WTC11 (cell line): ENCODE results near the gene RPRD1A. TPM values are rescaled to one million over a fixed set of nuclear protein-coding genes. Genes with fewer than 3 reads are reported as not detected.

Source experiments
- ATAC-seq: fragments of 200-7000 bp; cut with Tn5 transposase; 2 replicates; pipeline ENCODE4 v1.10.0; 2021; ENCODE audit warnings: mild to moderate bottlenecking, moderate library complexity
- CTCF ChIA-PET: fragments of 300-600 bp; sonication (Branson Sonifier 250); formaldehyde crosslinking; loops from one replicate; lab custom pipeline; 2021; ENCODE audit warnings: antibody characterized with exemption; lab: Charles Lee
- POLR2A ChIA-PET: fragments of 350-600 bp; sonication (Branson Sonifier 250); formaldehyde crosslinking; loops from one replicate; lab custom pipeline; 2021; ENCODE audit warnings: antibody characterized with exemption; lab: Charles Lee
- DNase-seq: peaks from one replicate; pipeline ENCODE4 v3.0.0; 2021; ENCODE audit warnings: low spot score
- H3K27ac Mint-ChIP-seq: 2 replicates; pipeline ENCODE4 v1.8.0; 2021; ENCODE audit warnings: mixed read lengths
- H3K27me3 Mint-ChIP-seq: 2 replicates; pipeline ENCODE4 v1.8.0; 2021; ENCODE audit warnings: low read depth, mild to moderate bottlenecking, moderate library complexity, mixed read lengths
- H3K36me3 Mint-ChIP-seq: 2 replicates; pipeline ENCODE4 v1.8.0; 2021; ENCODE audit warnings: mixed read lengths
- H3K4me1 Mint-ChIP-seq: 2 replicates; pipeline ENCODE4 v1.8.0; 2022; ENCODE audit warnings: mixed read lengths
- H3K4me3 Mint-ChIP-seq: 2 replicates; pipeline ENCODE4 v1.8.0; 2021; ENCODE audit warnings: mild to moderate bottlenecking, moderate library complexity, mixed read lengths
- H3K9me3 Mint-ChIP-seq: 2 replicates; pipeline ENCODE4 v1.8.0; 2021; ENCODE audit warnings: mixed read lengths
- CBFB ChIP-seq: sonication (generic); formaldehyde crosslinking; IDR thresholded peaks from 2 replicates; pipeline ENCODE4 v1.8.1; 2022; ENCODE audit warnings: mild to moderate bottlenecking, low read depth, missing genetic modification reagents
- EMX1 ChIP-seq: fragments of 250-450 bp; sonication (Bioruptor Pico); IDR thresholded peaks from 2 replicates; pipeline ENCODE4 v1.8.0; 2021; ENCODE audit warnings: mild to moderate bottlenecking
- ETV6 ChIP-seq: sonication (generic); formaldehyde crosslinking; IDR thresholded peaks from 2 replicates; pipeline ENCODE4 v1.8.1; 2022; ENCODE audit warnings: mild to moderate bottlenecking, missing genetic modification reagents
- FOXJ3 ChIP-seq: sonication (generic); formaldehyde crosslinking; IDR thresholded peaks from 2 replicates; pipeline ENCODE4 v1.9.0; 2021; ENCODE audit warnings: missing genetic modification reagents, mild to moderate bottlenecking, borderline replicate concordance
- MXD4 ChIP-seq: fragments of 250-450 bp; sonication (Bioruptor Pico); IDR thresholded peaks from 2 replicates; pipeline ENCODE4 v1.8.0; 2021; ENCODE audit warnings: mild to moderate bottlenecking, moderate library complexity, borderline replicate concordance
- NFYB ChIP-seq: sonication (generic); formaldehyde crosslinking; conservative IDR thresholded peaks from 2 replicates; pipeline ENCODE4 v1.8.0; 2022; ENCODE audit warnings: low read depth, missing genetic modification reagents
- NR1H2 ChIP-seq: sonication (generic); formaldehyde crosslinking; IDR thresholded peaks from 2 replicates; pipeline ENCODE4 v1.9.0; 2021; ENCODE audit warnings: mild to moderate bottlenecking, moderate library complexity, missing genetic modification reagents
- SOX15 ChIP-seq: fragments of 250-450 bp; sonication (Bioruptor Pico); IDR thresholded peaks from 2 replicates; pipeline ENCODE4 v1.9.0; 2021; ENCODE audit warnings: mild to moderate bottlenecking
- SP1 ChIP-seq: sonication (generic); formaldehyde crosslinking; conservative IDR thresholded peaks from 2 replicates; pipeline ENCODE4 v1.8.1; 2022; ENCODE audit warnings: missing genetic modification reagents
- TP53 ChIP-seq: sonication (generic); formaldehyde crosslinking; IDR thresholded peaks from 2 replicates; pipeline ENCODE4 v1.8.1; 2023; ENCODE audit warnings: mild to moderate bottlenecking, missing genetic modification reagents
- ZNF121 ChIP-seq: sonication (generic); formaldehyde crosslinking; IDR thresholded peaks from 2 replicates; pipeline ENCODE4 v1.8.0; 2023; ENCODE audit warnings: missing genetic modification reagents
- ZNF232 ChIP-seq: sonication (generic); formaldehyde crosslinking; IDR thresholded peaks from 2 replicates; pipeline ENCODE4 v1.8.0; 2022; ENCODE audit warnings: mild to moderate bottlenecking, missing genetic modification reagents
- ZNF263 ChIP-seq: sonication (generic); formaldehyde crosslinking; IDR thresholded peaks from 2 replicates; pipeline ENCODE4 v1.8.1; 2022; ENCODE audit warnings: low read depth, mild to moderate bottlenecking, moderate library complexity, missing genetic modification reagents
- total RNA-seq: library from RNA; stranded (reverse); gene quantifications from 3 replicates; pipeline ENCODE4 v1.2.3, GENCODE V29; 2021
- TF ChIP-seq, protein P1 (sequence below): sonication (generic); formaldehyde crosslinking; IDR thresholded peaks from 2 replicates; pipeline ENCODE4 v1.8.1; 2022; ENCODE audit warnings: mild to moderate bottlenecking, missing genetic modification reagents, moderate library complexity, borderline replicate concordance
- TF ChIP-seq, protein P2 (sequence below): sonication (generic); formaldehyde crosslinking; IDR thresholded peaks from 2 replicates; pipeline ENCODE4 v1.8.1; 2023; ENCODE audit warnings: mild to moderate bottlenecking, moderate library complexity, missing genetic modification reagents
- TF ChIP-seq, protein P3 (sequence below): sonication (generic); formaldehyde crosslinking; IDR thresholded peaks from 2 replicates; pipeline ENCODE4 v1.8.1; 2022; ENCODE audit warnings: mild to moderate bottlenecking, moderate library complexity, missing genetic modification reagents
- TF ChIP-seq, protein P4 (sequence below): sonication (generic); formaldehyde crosslinking; IDR thresholded peaks from 2 replicates; pipeline ENCODE4 v1.8.1; 2023; ENCODE audit warnings: mild to moderate bottlenecking, missing genetic modification reagents, borderline replicate concordance
- TF ChIP-seq, protein P5 (sequence below): fragments of 200-600 bp; IDR thresholded peaks from 2 replicates; pipeline ENCODE4 v1.8.0; 2022; ENCODE audit warnings: antibody characterized with exemption
- TF ChIP-seq, protein P6 (sequence below): sonication (generic); formaldehyde crosslinking; IDR thresholded peaks from 2 replicates; pipeline ENCODE4 v1.8.0; 2022; ENCODE audit warnings: mild to moderate bottlenecking, missing genetic modification reagents
- TF ChIP-seq, protein P7 (sequence below): sonication (generic); formaldehyde crosslinking; IDR thresholded peaks from 2 replicates; pipeline ENCODE4 v1.8.0; 2022; ENCODE audit warnings: mild to moderate bottlenecking, missing genetic modification reagents
- TF ChIP-seq, protein P8 (sequence below): fragments of 250-450 bp; sonication (Bioruptor Pico); IDR thresholded peaks from 2 replicates; pipeline ENCODE4 v1.9.0; 2021; ENCODE audit warnings: mild to moderate bottlenecking
- TF ChIP-seq, protein P9 (sequence below): sonication (generic); formaldehyde crosslinking; IDR thresholded peaks from 2 replicates; pipeline ENCODE4 v1.8.1; 2023; ENCODE audit warnings: mild to moderate bottlenecking, missing genetic modification reagents

RPRD1A gene
- total RNA-seq, 1 experiment from 2014 or later: 115 TPM

DNA sequence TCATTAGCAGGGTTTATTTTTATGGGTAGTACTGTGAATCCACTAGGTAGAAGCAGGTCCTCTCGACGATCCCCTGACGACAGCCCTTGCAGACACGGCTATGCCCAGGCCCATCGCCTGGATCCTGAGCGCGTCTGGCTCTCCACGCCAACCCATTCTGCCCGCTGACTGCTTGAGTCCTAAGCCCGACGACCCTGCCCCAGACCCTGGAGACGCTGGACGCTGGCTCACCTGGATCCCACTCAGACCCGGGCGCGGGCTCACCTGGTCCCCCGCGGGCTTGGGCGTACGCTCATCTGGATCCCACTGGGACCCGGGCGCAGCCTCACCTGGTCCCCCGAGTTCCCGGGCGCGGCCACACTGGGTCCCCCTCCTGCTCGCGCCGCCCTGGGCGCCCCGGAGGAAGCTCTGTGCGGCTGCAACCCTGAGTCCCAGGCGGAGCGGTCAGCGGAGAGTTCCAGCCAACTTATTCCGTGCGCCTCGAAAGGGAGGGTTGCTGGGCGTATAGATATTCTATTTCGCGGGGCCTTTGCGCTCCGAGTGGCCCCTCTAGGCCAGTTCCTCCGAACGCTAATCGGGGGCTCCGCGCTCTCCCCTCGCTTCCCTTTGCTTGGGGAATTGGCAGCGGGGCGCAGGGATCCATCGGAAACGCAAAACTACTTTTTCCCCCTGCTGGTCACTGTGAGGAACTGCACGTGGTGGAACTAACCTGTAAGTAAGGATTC, 117.3 kb downstream of the RPRD1A start:
- Mint-ChIP-seq H3K9me3 (peaks cover 10% of the 10 kb centered on the region), H3K36me3 (peaks cover 10% of the 10 kb centered on the region), H3K4me1 (peaks cover 37% of the 10 kb centered on the region), H3K27ac (peak overlapping the region; percentile 81), H3K4me3 (peak overlapping the region; percentile 79), H3K27me3 (no peaks in the 10 kb centered on the region)
- DNase-seq (peak; percentile 80), ATAC-seq (peak; percentile 85)
- CTCF ChIA-PET: interaction anchor here (0.7 to 2.5 kb wide), 37 partner anchors 10 to 443 kb away, joined by 3 to 39 read pairs (median 4); partner anchors contain the start of genes MOCOS and RMP24
- POLR2A ChIA-PET: interaction anchor here (0.9 to 1.3 kb wide), 3 partner anchors 12 to 194 kb away, joined by 3 read pairs; partner anchors contain the start of gene RMP24
- TF ChIP-seq NR1H2 (CRISPR knock-in tag): no peak
- TF ChIP-seq, protein P1, sequence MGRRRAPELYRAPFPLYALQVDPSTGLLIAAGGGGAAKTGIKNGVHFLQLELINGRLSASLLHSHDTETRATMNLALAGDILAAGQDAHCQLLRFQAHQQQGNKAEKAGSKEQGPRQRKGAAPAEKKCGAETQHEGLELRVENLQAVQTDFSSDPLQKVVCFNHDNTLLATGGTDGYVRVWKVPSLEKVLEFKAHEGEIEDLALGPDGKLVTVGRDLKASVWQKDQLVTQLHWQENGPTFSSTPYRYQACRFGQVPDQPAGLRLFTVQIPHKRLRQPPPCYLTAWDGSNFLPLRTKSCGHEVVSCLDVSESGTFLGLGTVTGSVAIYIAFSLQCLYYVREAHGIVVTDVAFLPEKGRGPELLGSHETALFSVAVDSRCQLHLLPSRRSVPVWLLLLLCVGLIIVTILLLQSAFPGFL (CRISPR knock-in tag): no peak
- 0 out of 2 replicates have a peak, but pooled peaks have one; percentile 38 for TF ChIP-seq ZNF232 (CRISPR knock-in tag)
- no peak for TF ChIP-seq ZNF263
- peak; percentile 49; the same call in 1 of the 2 replicates for TF ChIP-seq SP1 (CRISPR knock-in tag)
- TF ChIP-seq, protein P2, sequence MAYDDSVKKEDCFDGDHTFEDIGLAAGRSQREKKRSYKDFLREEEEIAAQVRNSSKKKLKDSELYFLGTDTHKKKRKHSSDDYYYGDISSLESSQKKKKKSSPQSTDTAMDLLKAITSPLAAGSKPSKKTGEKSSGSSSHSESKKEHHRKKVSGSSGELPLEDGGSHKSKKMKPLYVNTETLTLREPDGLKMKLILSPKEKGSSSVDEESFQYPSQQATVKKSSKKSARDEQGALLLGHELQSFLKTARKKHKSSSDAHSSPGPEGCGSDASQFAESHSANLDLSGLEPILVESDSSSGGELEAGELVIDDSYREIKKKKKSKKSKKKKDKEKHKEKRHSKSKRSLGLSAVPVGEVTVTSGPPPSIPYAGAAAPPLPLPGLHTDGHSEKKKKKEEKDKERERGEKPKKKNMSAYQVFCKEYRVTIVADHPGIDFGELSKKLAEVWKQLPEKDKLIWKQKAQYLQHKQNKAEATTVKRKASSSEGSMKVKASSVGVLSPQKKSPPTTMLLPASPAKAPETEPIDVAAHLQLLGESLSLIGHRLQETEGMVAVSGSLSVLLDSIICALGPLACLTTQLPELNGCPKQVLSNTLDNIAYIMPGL (CRISPR knock-in tag): peak; percentile 95
- TF ChIP-seq, protein P3, sequence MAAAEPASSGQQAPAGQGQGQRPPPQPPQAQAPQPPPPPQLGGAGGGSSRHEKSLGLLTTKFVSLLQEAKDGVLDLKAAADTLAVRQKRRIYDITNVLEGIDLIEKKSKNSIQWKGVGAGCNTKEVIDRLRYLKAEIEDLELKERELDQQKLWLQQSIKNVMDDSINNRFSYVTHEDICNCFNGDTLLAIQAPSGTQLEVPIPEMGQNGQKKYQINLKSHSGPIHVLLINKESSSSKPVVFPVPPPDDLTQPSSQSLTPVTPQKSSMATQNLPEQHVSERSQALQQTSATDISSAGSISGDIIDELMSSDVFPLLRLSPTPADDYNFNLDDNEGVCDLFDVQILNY: peak; percentile 62; the same call in 1 of the 2 replicates
- TF ChIP-seq, protein P4, sequence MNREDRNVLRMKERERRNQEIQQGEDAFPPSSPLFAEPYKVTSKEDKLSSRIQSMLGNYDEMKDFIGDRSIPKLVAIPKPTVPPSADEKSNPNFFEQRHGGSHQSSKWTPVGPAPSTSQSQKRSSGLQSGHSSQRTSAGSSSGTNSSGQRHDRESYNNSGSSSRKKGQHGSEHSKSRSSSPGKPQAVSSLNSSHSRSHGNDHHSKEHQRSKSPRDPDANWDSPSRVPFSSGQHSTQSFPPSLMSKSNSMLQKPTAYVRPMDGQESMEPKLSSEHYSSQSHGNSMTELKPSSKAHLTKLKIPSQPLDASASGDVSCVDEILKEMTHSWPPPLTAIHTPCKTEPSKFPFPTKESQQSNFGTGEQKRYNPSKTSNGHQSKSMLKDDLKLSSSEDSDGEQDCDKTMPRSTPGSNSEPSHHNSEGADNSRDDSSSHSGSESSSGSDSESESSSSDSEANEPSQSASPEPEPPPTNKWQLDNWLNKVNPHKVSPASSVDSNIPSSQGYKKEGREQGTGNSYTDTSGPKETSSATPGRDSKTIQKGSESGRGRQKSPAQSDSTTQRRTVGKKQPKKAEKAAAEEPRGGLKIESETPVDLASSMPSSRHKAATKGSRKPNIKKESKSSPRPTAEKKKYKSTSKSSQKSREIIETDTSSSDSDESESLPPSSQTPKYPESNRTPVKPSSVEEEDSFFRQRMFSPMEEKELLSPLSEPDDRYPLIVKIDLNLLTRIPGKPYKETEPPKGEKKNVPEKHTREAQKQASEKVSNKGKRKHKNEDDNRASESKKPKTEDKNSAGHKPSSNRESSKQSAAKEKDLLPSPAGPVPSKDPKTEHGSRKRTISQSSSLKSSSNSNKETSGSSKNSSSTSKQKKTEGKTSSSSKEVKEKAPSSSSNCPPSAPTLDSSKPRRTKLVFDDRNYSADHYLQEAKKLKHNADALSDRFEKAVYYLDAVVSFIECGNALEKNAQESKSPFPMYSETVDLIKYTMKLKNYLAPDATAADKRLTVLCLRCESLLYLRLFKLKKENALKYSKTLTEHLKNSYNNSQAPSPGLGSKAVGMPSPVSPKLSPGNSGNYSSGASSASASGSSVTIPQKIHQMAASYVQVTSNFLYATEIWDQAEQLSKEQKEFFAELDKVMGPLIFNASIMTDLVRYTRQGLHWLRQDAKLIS: 0 out of 2 replicates have a peak, but pooled peaks have one; percentile 38
- no peak for TF ChIP-seq CBFB (CRISPR knock-in tag)
- TF ChIP-seq ZNF121 (CRISPR knock-in tag): peak; percentile 95
- no peak for TF ChIP-seq MXD4
- TF ChIP-seq NFYB (CRISPR knock-in tag): no peak
- no peak for TF ChIP-seq TP53
- TF ChIP-seq, protein P5, sequence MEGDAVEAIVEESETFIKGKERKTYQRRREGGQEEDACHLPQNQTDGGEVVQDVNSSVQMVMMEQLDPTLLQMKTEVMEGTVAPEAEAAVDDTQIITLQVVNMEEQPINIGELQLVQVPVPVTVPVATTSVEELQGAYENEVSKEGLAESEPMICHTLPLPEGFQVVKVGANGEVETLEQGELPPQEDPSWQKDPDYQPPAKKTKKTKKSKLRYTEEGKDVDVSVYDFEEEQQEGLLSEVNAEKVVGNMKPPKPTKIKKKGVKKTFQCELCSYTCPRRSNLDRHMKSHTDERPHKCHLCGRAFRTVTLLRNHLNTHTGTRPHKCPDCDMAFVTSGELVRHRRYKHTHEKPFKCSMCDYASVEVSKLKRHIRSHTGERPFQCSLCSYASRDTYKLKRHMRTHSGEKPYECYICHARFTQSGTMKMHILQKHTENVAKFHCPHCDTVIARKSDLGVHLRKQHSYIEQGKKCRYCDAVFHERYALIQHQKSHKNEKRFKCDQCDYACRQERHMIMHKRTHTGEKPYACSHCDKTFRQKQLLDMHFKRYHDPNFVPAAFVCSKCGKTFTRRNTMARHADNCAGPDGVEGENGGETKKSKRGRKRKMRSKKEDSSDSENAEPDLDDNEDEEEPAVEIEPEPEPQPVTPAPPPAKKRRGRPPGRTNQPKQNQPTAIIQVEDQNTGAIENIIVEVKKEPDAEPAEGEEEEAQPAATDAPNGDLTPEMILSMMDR: peak; percentile 98
- TF ChIP-seq SOX15: no peak
- TF ChIP-seq EMX1 (CRISPR knock-in tag): no peak
- TF ChIP-seq, protein P6, sequence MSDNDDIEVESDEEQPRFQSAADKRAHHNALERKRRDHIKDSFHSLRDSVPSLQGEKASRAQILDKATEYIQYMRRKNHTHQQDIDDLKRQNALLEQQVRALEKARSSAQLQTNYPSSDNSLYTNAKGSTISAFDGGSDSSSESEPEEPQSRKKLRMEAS (CRISPR knock-in tag): no peak
- TF ChIP-seq, protein P7, sequence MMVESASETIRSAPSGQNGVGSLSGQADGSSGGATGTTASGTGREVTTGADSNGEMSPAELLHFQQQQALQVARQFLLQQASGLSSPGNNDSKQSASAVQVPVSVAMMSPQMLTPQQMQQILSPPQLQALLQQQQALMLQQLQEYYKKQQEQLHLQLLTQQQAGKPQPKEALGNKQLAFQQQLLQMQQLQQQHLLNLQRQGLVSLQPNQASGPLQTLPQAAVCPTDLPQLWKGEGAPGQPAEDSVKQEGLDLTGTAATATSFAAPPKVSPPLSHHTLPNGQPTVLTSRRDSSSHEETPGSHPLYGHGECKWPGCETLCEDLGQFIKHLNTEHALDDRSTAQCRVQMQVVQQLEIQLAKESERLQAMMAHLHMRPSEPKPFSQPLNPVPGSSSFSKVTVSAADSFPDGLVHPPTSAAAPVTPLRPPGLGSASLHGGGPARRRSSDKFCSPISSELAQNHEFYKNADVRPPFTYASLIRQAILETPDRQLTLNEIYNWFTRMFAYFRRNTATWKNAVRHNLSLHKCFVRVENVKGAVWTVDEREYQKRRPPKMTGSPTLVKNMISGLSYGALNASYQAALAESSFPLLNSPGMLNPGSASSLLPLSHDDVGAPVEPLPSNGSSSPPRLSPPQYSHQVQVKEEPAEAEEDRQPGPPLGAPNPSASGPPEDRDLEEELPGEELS (CRISPR knock-in tag): 0 out of 2 replicates have a peak, but pooled peaks have one; percentile 49
- no peak for TF ChIP-seq FOXJ3 (CRISPR knock-in tag)
- TF ChIP-seq, protein P8, sequence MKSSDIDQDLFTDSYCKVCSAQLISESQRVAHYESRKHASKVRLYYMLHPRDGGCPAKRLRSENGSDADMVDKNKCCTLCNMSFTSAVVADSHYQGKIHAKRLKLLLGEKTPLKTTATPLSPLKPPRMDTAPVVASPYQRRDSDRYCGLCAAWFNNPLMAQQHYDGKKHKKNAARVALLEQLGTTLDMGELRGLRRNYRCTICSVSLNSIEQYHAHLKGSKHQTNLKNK: no peak
- TF ChIP-seq, protein P9, sequence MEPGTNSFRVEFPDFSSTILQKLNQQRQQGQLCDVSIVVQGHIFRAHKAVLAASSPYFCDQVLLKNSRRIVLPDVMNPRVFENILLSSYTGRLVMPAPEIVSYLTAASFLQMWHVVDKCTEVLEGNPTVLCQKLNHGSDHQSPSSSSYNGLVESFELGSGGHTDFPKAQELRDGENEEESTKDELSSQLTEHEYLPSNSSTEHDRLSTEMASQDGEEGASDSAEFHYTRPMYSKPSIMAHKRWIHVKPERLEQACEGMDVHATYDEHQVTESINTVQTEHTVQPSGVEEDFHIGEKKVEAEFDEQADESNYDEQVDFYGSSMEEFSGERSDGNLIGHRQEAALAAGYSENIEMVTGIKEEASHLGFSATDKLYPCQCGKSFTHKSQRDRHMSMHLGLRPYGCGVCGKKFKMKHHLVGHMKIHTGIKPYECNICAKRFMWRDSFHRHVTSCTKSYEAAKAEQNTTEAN (CRISPR knock-in tag): 0 out of 2 replicates have a peak, but pooled peaks have one; percentile 50
- TF ChIP-seq ETV6 (CRISPR knock-in tag): peak; percentile 43; the same call in 1 of the 2 replicates
